K562 (cell line): ENCODE measurements around the gene HIVEP3. TPM values are rescaled to one million over a fixed set of nuclear protein-coding genes. Genes with fewer than 3 reads are reported as not detected.

Source experiments
- ATAC-seq: fragments of 200-7000 bp; cut with Tn5 transposase; 3 replicates; pipeline ENCODE4 v1.9.1; 2020; ENCODE audit warnings: moderate library complexity
- BruUV-seq: library from RNA; stranded (reverse); fragments of 400-500 nt; replicated peaks from 2 replicates; lab custom pipeline; 2021; lab: Mats Ljungman, UMichigan
- CTCF ChIA-PET: fragments of 300-600 bp; formaldehyde crosslinking; extraction: SDS; loops from one replicate; lab custom pipeline; 2021; ENCODE audit warnings: low intra/inter-chr PET ratio; lab: Yijun Ruan, JAX
- POLR2A ChIA-PET: fragments of 300-600, 350-650 bp; sonication (Branson Sonifier 250); formaldehyde crosslinking; extraction: SDS; loops from one replicate; lab custom pipeline; 2021; ENCODE audit warnings: antibody characterized with exemption, inconsistent platforms; lab: Yijun Ruan, JAX
- DNase-seq, 4 experiments: peaks; one replicate each; pipeline versions ENCODE4 v3.0.0 to v3.0.0-alpha.2; 2011 to 2018; ENCODE audit warnings: low spot score in 3 of 4, mixed read lengths in 3 of 4; ENCODE audit errors: extremely low read depth in 1 of 4
- FAIRE-seq: peaks from 2 replicates; lab custom pipeline; 2011; peaks lifted over from hg19 to GRCh38; lab: Jason Lieb, UNC
- H2AFZ ChIP-seq: 2 replicates; pipeline ENCODE4 v1.6.0; 2011; ENCODE audit warnings: low read depth, low read length, control low read depth, inconsistent platforms
- H3K27ac ChIP-seq: fragments of 200-600 bp; 3 replicates; pipeline ENCODE4 v1.8.0; 2011; ENCODE audit warnings: low read depth, mild to moderate bottlenecking, control low read depth, inconsistent platforms, low read length, moderate library complexity, mixed read lengths; ENCODE audit errors: extremely low read depth
- H3K27me3 ChIP-seq, 2 experiments: fragments of 300-600 bp in 1 of 2; 2 replicates in 1 of 2; 3 replicates in 1 of 2; pipeline versions ENCODE4 v1.6.0 to v1.8.0; 2011; ENCODE audit warnings: inconsistent platforms in 2 of 2, low read length in 2 of 2, mild to moderate bottlenecking in 1 of 2, mixed read lengths in 1 of 2, moderate library complexity in 1 of 2; ENCODE audit not compliant: control insufficient read depth in 2 of 2, insufficient read depth in 2 of 2
- H3K36me3 ChIP-seq: fragments of 300-600 bp; 3 replicates; pipeline ENCODE4 v1.8.0; 2011; ENCODE audit warnings: mild to moderate bottlenecking, low read length, inconsistent platforms; ENCODE audit not compliant: control insufficient read depth, insufficient read depth
- H3K4me1 ChIP-seq, 2 experiments: fragments of 200-600 bp in 1 of 2; replicated peaks in 1 of 2; 2 replicates in 1 of 2; 3 replicates in 1 of 2; pipeline versions ENCODE4 v1.5.1 to v1.8.0; 2011; ENCODE audit warnings: inconsistent platforms in 2 of 2, low read length in 2 of 2, mild to moderate bottlenecking in 1 of 2, mixed read lengths in 1 of 2, moderate library complexity in 1 of 2; ENCODE audit not compliant: control insufficient read depth in 2 of 2, insufficient read depth in 2 of 2
- H3K4me2 ChIP-seq: 2 replicates; pipeline ENCODE4 v1.6.1; 2011; ENCODE audit warnings: low read length, control low read depth, inconsistent platforms, mixed read lengths; ENCODE audit not compliant: insufficient read depth
- H3K4me3 ChIP-seq: fragments of 200-600 bp; sonication (generic), shearing (Covaris generic); 2 replicates; pipeline ENCODE4 v1.5.1; 2016; ENCODE audit warnings: control low read depth, inconsistent platforms
- H3K79me2 ChIP-seq: fragments of 200-600 bp; 3 replicates; pipeline ENCODE4 v1.8.0; 2011; ENCODE audit warnings: low read length, inconsistent platforms; ENCODE audit not compliant: control insufficient read depth, insufficient read depth
- H3K9ac ChIP-seq, 2 experiments: 2 replicates each; pipeline versions ENCODE4 v1.6.0 to v1.6.1; 2011; ENCODE audit warnings: low read depth in 2 of 2, low read length in 2 of 2, control low read depth in 1 of 2, inconsistent platforms in 1 of 2, mild to moderate bottlenecking in 1 of 2, mixed read lengths in 1 of 2; ENCODE audit not compliant: insufficient read depth in 1 of 2
- H3K9me1 ChIP-seq: one replicate; pipeline ENCODE4 v1.6.0; 2011; ENCODE audit warnings: inconsistent platforms, mild to moderate bottlenecking, low read length, moderate library complexity; ENCODE audit not compliant: control insufficient read depth, insufficient read depth
- H3K9me3 ChIP-seq: replicated peaks from 2 replicates; pipeline ENCODE4 v1.5.1; 2011; ENCODE audit warnings: low read depth, low read length, inconsistent platforms; ENCODE audit not compliant: control insufficient read depth, insufficient read depth
- H4K20me1 ChIP-seq: replicated peaks from 2 replicates; pipeline ENCODE4 v1.6.1; 2011; ENCODE audit warnings: low read length, inconsistent platforms, mixed read lengths; ENCODE audit not compliant: control insufficient read depth, insufficient read depth
- BRF2 ChIP-seq: IDR thresholded peaks from 3 replicates; pipeline ENCODE4 v1.6.1; 2011; ENCODE audit warnings: borderline replicate concordance, mild to moderate bottlenecking; ENCODE audit not compliant: insufficient read length, insufficient read depth
- E2F1 ChIP-seq: sonication (generic); formaldehyde crosslinking; IDR thresholded peaks from 2 replicates; pipeline ENCODE4 v1.8.1; 2023; ENCODE audit warnings: mild to moderate bottlenecking, missing genetic modification reagents, moderate library complexity
- E2F4 ChIP-seq: sonication (generic); formaldehyde crosslinking; IDR thresholded peaks from 2 replicates; pipeline ENCODE4 v1.8.0; 2022; ENCODE audit warnings: mild to moderate bottlenecking, low read depth, missing genetic modification reagents
- HEY1 ChIP-seq: fragments of 250-450 bp; sonication (Bioruptor Pico); IDR thresholded peaks from 2 replicates; pipeline ENCODE4 v1.5.0; 2020; ENCODE audit warnings: mild to moderate bottlenecking, moderate library complexity, borderline replicate concordance
- KDM2B ChIP-seq: fragments of 250-450 bp; sonication (Bioruptor Pico); IDR thresholded peaks from 2 replicates; pipeline ENCODE4 v1.8.0; 2021; ENCODE audit warnings: mild to moderate bottlenecking, moderate library complexity
- PHB2 ChIP-seq: fragments of 450-650 bp; IDR thresholded peaks from 2 replicates; pipeline ENCODE4 v1.6.1; 2017; ENCODE audit warnings: low read depth
- POLR2A ChIP-seq: fragments of 450-650 bp; conservative IDR thresholded peaks from 2 replicates; pipeline ENCODE4 v1.6.1; 2016
- SREBF2 ChIP-seq: sonication (generic); formaldehyde crosslinking; IDR thresholded peaks from 2 replicates; pipeline ENCODE4 v1.4.0; 2020; ENCODE audit warnings: mild to moderate bottlenecking, missing genetic modification reagents
- ZNF384 ChIP-seq: IDR thresholded peaks from 2 replicates; pipeline ENCODE4 v1.6.1; 2012; ENCODE audit warnings: low read depth, low read length, improper control_type of control experiment
- ZNF644 ChIP-seq: fragments of 200-800 bp; sonication (Bioruptor generic); IDR thresholded peaks from 2 replicates; pipeline ENCODE4 v1.6.1; 2016; ENCODE audit warnings: low read depth, missing genetic modification characterization, missing compliant biosample characterization
- WGBS: fragments of 100-300 bp; shearing (Covaris generic); methylation state at CpG from one replicate; pipeline ENCODE4 v1.1.6; 2016; ENCODE audit warnings: low coverage, mixed read lengths; ENCODE audit not compliant: insufficient coverage; ENCODE audit errors: missing lambda C conversion rate; 5-methylcytosine and 5-hydroxymethylcytosine counted together
- in situ Hi-C: fragments of 300-500 bp; cut with MboI; formaldehyde crosslinking; loops from 4 replicates; pipeline ENCODE4 v1.15.0; 2018; ENCODE audit warnings: inconsistent platforms, mixed read lengths
- intact Hi-C: fragments of 100-400 bp; cut with micrococcal nuclease; formaldehyde crosslinking; loops from 2 replicates; pipeline ENCODE4 v1.14.2; 2022
- polyA plus RNA-seq, 8 experiments: library from polyadenylated mRNA; depleted of rRNA in 4 of 8; stranded (reverse) in 5 of 8; unstranded in 3 of 8; fragments of >200 nt; fragmentation: Nextera tagmentation in 2 of 8; fragmentation: Illumina TruSeq in 1 of 8; extraction: Ambion mirVana in 2 of 8; extraction: Trizol in 1 of 8; gene quantifications; 2 replicates each; pipeline versions ENCODE4 v1.2.1 to v1.2.3, GENCODE V29; 2011 to 2014; ENCODE audit warnings: inconsistent platforms in 1 of 8, missing spikeins in 1 of 8
- total RNA-seq, 7 experiments: library from RNA; depleted of rRNA in 6 of 7; stranded (reverse); fragments of >200 nt in 6 of 7; fragmentation: Illumina TruSeq in 2 of 7; extraction: Trizol in 2 of 7; gene quantifications; 2 replicates each; pipeline versions ENCODE4 v1.2.1 to v1.2.3, GENCODE V29; 2011 to 2021; ENCODE audit warnings: low replicate concordance in 1 of 7
- TF ChIP-seq, protein P1 (sequence below): fragments of 150-350 bp; conservative IDR thresholded peaks from 2 replicates; pipeline ENCODE4 v1.6.1; 2014; ENCODE audit warnings: low read length
- TF ChIP-seq, protein P2 (sequence below): fragments of 200-800 bp; sonication (Bioruptor generic); IDR thresholded peaks from 2 replicates; pipeline ENCODE4 v1.6.1; 2017; ENCODE audit warnings: missing genetic modification characterization, missing compliant biosample characterization
- TF ChIP-seq, protein P3 (sequence below): fragments of 450-650 bp; formaldehyde crosslinking; IDR thresholded peaks from 2 replicates; pipeline ENCODE4 v1.4.0; 2020; ENCODE audit warnings: mild to moderate bottlenecking, mixed read lengths

The HIVEP3 gene
- total and polyA plus RNA-seq, 9 of the 15 experiments (the other 6 are each of a cell fraction or from before 2014, with no cell fraction given), result 0.09 to 0.58 (median 0.34) TPM; not detected in 1

GRCh38 chr1:41758500-41758899 lies 160.2 kb downstream of the HIVEP3 start:
- Histone ChIP-seq H3K79me2 (no peaks in the 10 kb centered on the region), H3K9ac (no peak overlapping the region), H3K27ac (no peak overlapping the region), H3K27me3 (peaks cover 3 to 8% of the 10 kb centered on the region in 2 experiments; a peak in 3 of 5 replicates), H3K36me3 (no peaks in the 10 kb centered on the region), H3K4me2 (no peak overlapping the region), H3K4me1 (no peaks in the 10 kb centered on the region), H2AFZ (no peak overlapping the region), H3K9me3 (no peaks in the 10 kb centered on the region; the same call in 1 of the 2 replicates), H4K20me1 (no peaks in the 10 kb centered on the region), H3K4me3 (no peak overlapping the region), H3K9me1 (no peaks in the 10 kb centered on the region)
- DNase-seq, result no peak
- no peak for ATAC-seq
- in situ Hi-C loops (no loop called here), intact Hi-C loops (no loop called here)
- no peak for FAIRE-seq
- 0% methylated on average over 2 of the region's 2 CpGs for WGBS
- BruUV-seq, result no TSS peak
- ChIA-PET CTCF (no interaction called here), POLR2A (no interaction called here)
- TF ChIP-seq ZNF384, result no peak
- no peak for TF ChIP-seq KDM2B (CRISPR knock-in tag)
- no peak for TF ChIP-seq HEY1
- TF ChIP-seq, protein P1, sequence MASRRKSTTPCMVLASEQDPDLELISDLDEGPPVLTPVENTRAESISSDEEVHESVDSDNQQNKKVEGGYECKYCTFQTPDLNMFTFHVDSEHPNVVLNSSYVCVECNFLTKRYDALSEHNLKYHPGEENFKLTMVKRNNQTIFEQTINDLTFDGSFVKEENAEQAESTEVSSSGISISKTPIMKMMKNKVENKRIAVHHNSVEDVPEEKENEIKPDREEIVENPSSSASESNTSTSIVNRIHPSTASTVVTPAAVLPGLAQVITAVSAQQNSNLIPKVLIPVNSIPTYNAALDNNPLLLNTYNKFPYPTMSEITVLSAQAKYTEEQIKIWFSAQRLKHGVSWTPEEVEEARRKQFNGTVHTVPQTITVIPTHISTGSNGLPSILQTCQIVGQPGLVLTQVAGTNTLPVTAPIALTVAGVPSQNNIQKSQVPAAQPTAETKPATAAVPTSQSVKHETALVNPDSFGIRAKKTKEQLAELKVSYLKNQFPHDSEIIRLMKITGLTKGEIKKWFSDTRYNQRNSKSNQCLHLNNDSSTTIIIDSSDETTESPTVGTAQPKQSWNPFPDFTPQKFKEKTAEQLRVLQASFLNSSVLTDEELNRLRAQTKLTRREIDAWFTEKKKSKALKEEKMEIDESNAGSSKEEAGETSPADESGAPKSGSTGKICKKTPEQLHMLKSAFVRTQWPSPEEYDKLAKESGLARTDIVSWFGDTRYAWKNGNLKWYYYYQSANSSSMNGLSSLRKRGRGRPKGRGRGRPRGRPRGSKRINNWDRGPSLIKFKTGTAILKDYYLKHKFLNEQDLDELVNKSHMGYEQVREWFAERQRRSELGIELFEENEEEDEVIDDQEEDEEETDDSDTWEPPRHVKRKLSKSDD, result no peak
- TF ChIP-seq, protein P2, sequence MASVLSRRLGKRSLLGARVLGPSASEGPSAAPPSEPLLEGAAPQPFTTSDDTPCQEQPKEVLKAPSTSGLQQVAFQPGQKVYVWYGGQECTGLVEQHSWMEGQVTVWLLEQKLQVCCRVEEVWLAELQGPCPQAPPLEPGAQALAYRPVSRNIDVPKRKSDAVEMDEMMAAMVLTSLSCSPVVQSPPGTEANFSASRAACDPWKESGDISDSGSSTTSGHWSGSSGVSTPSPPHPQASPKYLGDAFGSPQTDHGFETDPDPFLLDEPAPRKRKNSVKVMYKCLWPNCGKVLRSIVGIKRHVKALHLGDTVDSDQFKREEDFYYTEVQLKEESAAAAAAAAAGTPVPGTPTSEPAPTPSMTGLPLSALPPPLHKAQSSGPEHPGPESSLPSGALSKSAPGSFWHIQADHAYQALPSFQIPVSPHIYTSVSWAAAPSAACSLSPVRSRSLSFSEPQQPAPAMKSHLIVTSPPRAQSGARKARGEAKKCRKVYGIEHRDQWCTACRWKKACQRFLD, result no peak
- TF ChIP-seq E2F1 (CRISPR knock-in tag), result no peak
- TF ChIP-seq PHB2, result no peak
- no peak for TF ChIP-seq SREBF2 (CRISPR knock-in tag)
- TF ChIP-seq POLR2A, result no peak
- no peak for TF ChIP-seq BRF2
- TF ChIP-seq, protein P3, sequence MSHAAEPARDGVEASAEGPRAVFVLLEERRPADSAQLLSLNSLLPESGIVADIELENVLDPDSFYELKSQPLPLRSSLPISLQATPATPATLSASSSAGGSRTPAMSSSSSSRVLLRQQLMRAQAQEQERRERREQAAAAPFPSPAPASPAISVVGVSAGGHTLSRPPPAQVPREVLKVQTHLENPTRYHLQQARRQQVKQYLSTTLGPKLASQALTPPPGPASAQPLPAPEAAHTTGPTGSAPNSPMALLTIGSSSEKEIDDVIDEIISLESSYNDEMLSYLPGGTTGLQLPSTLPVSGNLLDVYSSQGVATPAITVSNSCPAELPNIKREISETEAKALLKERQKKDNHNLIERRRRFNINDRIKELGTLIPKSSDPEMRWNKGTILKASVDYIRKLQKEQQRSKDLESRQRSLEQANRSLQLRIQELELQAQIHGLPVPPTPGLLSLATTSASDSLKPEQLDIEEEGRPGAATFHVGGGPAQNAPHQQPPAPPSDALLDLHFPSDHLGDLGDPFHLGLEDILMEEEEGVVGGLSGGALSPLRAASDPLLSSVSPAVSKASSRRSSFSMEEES (CRISPR knock-in tag), result no peak
- TF ChIP-seq ZNF644 (tag), result no peak
- no peak for TF ChIP-seq E2F4
